GM19397 (cell line): ENCODE results near the gene MCF2.
A peak's percentile ranks its signal among the peaks of the same experiment; 100 is the strongest.

Experiments used
- ATAC-seq: cut with Tn5 transposase; IDR thresholded peaks from one replicate; pipeline ENCODE4 v1.9.1; 2021; ENCODE audit warnings: mild to moderate bottlenecking, moderate library complexity; ENCODE audit not compliant: unreplicated experiment

MCF2 gene

DNA sequence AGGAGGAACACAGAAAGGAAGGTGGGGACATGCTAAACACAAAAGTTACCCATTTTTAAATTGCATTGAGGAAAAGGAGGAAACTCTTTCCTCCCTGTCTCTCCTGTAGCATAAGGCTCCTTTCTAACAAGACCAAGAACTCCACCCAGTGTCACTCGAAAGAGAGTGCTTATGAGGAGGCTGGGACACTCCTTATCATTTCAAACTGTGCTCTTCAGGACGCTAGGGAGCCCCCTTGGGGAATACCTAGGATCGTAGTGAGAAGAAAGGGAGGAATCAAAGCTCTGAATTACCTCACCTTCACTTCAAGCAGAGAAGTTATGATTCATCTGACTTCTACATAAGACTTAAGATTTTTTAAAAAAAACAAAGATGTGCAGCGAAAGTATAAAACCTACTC, 111.9 kb downstream of the MCF2 start:
- no peak for ATAC-seq

GRCh38 chrX:139585613-139586012, 122.4 kb downstream of the MCF2 start:
- no peak for ATAC-seq

GRCh38 chrX:139581068-139581467, 126.9 kb downstream of the MCF2 start:
- no peak for ATAC-seq

DNA sequence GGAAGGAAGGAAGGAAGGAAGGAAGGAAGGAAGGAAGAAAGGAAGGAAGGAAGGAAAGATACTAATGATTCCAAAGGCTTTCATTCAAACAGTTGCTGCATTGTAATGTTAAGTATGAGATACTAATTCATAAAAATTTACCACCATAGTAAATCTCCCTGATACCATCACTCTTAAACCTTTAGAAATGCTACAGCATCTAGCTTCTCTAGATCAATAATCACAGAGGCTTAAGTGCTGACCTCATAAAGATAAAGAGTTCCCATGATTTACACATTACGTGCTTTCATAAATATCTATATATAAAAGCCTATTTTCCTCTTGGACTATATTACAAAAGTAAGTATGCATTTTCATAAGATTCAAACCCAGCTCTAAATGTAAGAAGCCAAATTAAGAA, 141.0 kb downstream of the MCF2 start:
- ATAC-seq: no peak

GRCh38 chrX:139563251-139563650, 144.7 kb downstream of the MCF2 start:
- ATAC-seq: no peak

DNA sequence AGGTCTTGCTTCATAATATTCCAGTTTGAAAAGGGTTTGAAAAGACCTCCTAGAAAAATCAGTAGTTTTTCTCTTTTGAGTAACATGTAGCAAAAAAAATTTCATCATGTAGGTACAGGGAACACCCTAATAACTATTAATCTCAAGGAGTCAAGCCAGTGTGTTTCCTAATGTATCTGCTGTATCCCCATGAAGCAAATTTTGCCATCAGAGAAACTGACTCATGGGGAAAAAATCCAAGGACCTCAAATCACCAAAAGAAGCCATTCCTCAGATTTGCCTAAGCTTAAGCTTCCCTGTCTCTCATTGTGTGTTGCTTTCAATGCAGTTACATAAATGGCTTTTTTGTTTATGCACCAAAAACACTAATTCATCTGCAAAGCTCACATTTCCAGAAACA, 147.7 kb downstream of the MCF2 start:
- ATAC-seq: no peak

- ATAC-seq: peak; percentile 79
These were observed 148.5 kb downstream of the MCF2 start for GRCh38 chrX:139559383-139560042.

DNA sequence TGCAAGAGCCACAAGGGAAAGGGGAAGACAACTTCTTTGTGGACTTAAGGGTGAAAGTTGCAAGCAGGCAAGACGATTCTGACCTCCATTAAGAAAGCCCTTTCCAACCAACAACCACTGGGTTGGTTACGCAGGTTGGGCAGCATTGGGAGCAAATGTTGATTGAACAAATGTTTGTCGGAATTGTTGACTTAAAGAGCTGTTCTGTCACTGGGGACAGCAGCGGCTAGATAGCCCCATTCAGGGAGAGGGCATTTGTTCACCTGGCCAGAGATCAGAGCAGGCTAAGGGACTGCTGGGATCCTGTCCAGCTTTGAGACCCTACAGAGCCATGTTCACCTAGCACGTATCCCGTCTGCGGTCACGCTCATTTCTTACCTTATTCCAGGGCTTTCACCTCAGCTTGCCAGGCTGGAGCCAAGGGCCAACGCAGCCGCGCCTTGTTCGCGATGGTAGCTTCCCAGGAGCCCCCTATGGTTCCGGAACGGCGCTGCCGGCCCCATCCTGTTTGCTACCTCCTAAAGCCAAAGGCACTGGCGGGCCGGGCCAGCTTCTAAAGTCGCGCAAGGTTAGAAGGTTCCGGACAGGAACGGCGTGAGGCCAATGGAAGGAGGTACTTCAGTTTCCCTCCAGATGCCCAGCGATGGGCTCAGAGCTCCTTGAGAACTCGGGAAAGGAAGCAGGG, 152.8 kb downstream of the MCF2 start:
- no peak for ATAC-seq

DNA sequence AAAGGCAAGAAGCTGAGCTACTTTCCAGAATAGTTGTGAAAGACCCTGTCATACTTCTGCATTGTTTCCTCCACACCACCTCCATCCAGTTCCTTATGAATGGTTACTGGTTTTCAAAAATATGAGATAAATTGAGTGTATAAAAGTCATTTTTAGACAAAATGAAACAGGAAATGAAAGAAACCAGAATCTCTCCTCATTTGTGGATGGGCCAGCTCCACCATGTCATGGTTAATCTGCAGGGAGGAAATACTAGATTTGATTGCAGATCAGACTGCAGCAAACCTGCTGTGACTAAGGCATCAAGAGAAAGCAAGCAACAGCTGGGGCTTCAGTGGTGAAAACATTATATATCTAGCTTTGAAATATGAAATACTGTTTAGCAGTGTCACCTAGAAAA, 153.6 kb downstream of the MCF2 start:
- ATAC-seq: peak; percentile 47

DNA sequence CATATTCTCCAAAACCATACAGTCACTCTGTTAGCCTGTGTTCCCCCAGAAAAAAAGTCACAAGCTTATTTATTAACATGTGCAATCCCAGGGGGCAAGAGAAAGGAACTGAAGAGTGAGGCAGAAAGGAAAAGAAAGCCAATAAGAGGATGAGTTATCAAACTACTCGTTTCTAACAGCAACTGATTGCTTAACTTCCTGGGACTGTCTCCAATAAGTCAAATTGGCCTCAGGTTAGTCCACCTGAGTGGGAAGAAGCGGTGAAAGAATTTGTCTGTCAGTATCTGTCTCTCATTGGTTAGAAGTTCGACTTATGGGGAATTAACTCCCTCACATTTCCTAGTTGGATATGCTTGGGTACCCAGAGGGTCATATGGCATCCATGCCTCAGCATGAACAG, 163.4 kb downstream of the MCF2 start:
- no peak for ATAC-seq

DNA sequence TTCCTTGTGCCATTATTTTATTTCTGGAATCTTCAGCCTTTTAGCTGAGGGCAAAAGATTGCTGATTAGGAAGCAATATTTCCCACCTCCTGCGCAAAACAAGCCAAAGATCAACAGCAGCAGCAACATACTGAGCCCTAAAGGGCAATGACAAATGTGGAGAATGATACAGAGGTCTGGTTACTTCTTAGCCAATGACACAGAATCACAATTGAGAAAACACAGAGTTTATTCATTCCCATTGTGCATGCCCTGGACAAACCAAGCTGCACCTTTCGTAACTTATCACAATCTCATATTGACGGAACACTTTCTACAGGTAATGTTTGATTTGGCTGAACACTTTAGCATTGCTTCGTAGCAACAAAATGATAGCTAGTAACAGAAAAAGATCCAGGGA, 164.0 kb downstream of the MCF2 start:
- ATAC-seq: no peak

DNA sequence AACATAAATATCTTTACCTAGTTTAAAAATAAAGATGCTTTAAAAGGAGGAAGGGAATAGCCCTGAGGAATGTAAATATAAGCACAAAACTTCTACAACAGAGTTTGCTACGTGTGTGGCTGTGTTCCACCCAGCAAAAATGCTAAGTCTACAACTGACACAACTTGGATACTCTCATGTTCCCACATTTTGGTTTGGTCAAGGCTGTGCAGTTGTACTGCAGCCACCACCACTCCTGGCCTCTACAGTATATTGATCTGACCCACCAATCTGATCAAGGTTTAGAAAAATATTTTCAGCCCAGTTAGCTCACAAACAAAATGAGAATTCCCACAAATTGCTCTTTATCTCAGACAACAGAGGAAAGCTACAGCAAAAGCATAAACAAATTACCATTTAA, 165.3 kb downstream of the MCF2 start:
- ATAC-seq: no peak

DNA sequence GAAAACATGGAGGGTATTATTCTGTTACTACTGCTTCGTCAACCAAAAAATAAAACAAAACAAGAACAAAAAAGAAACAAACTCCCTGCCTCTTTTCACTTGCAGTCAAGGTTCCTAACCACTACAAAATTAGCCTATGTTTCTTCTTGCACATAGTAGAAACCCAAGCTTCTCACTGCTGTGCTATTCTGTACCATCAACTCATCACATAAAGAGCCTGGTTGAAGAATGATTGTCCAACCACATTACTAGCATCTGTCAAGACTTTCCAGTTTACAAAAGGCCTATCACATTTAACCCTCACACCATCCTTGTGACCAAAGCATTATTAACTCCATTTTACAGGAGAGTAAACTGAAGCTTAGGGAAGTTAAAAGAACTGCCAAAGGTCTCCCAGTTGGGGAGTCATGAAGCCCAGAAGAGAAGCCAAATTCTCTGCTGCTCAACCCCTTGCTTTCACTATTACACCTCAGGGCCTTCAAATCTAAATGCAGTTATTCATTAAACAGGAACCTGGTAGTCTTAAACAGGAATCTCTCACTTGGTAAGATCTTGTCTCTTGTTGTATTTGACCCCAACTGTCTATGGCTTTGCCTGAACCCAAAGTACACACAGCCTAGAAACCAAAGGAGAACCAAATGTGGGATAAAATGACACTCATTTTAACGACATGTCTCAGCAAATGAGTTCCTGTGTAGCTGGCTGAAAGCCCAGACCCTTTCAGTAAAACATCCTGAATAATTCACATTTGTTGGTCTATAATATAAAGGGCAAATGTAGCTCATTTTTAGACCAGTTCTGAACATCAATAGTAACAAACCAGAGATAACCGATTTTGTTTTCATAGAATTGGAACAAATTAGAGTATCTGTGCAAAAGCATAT, 168.8 kb downstream of the MCF2 start:
- no peak for ATAC-seq

GRCh38 chrX:139533444-139533843, 174.5 kb downstream of the MCF2 start:
- ATAC-seq: no peak

DNA sequence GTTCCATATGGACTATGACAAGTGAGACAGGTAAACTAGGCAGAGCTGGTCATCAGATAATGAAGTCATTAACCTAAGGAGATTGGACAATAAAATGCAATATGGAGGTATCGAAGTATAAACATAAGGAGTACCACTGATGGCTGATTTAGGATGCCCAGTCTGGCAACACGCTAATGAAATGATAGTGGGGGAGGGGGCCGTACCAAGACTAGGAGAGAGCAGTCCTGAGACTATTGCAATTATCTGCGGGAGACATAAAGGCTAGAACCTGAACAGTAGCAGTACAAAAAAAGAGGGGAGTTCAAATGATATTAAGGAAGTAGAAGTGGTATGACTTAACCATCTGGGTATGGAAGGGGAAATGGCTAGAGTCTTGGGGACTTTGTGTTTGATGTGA, 175.1 kb downstream of the MCF2 start:
- ATAC-seq: no peak
